ENCODE data around the gene P2RY2. TPM values are rescaled to one million over a fixed set of nuclear protein-coding genes. Genes with fewer than 3 reads are reported as not detected.

P2RY2 gene
- total and polyA plus RNA-seq, 2 donors (not counting 1 experiment from before 2014, with no cell fraction given) = 0.05 to 0.17 TPM

GRCh38 chr11:73249853-73250783 is 32.0 kb downstream of the P2RY2 start:
- Histone ChIP-seq H3K27ac (ENCODE audit: insufficient read depth, low read length) (no peak overlapping the region), H3K36me3 (ENCODE audit: control insufficient read depth, insufficient read depth, low read length) (no peaks in the 10 kb centered on the region), H4K20me1 (ENCODE audit: control insufficient read depth, extremely low read depth, insufficient read depth, low read length) (no peaks in the 10 kb centered on the region), H3K4me3 (replicated peaks in 1 of 4; ENCODE audit: control extremely low read depth in 1 of 4, insufficient read depth in 1 of 4, low read depth in 3 of 4, low read length in 4 of 4) (no peak overlapping the region), H3K4me2 (ENCODE audit: extremely low read depth, insufficient read depth, low read length) (no peak overlapping the region), H3K27me3 (ENCODE audit: control insufficient read depth, insufficient read depth, low read length) (no peaks in the 10 kb centered on the region), H3K9ac (ENCODE audit: insufficient read depth, low read length) (no peak overlapping the region), H3K9me3 (ENCODE audit: control insufficient read depth, insufficient read depth, low read depth, low read length) (no peaks in the 10 kb centered on the region), H3K79me2 (ENCODE audit: control insufficient read depth, insufficient read depth, low read length) (no peaks in the 10 kb centered on the region), H2AFZ (ENCODE audit: low read length) (no peak overlapping the region), H3K4me1 (ENCODE audit: control insufficient read depth, extremely low read depth, insufficient read depth, low read length) (no peaks in the 10 kb centered on the region)
- TF ChIP-seq EZH2 (IDR thresholded peaks at IDR 0.05; ENCODE audit: low read length, missing control alignments) (no peak), CTCF (conservative IDR thresholded peaks at IDR 0.05 in 1 of 2, IDR thresholded peaks at IDR 0.05 in 1 of 2; ENCODE audit: low read depth in 1 of 2, low read length in 2 of 2) (no peak)
- DNase-seq (ENCODE audit: low read depth in 2 of 2) = no peak

GRCh38 chr11:73252577-73253191 is 34.6 kb downstream of the P2RY2 start:
- Histone ChIP-seq H2AFZ (ENCODE audit: low read length) (no peak overlapping the region), H3K27ac (ENCODE audit: insufficient read depth, low read length) (no peak overlapping the region), H3K4me1 (ENCODE audit: control insufficient read depth, extremely low read depth, insufficient read depth, low read length) (peaks cover 5% of the 10 kb centered on the region), H4K20me1 (ENCODE audit: control insufficient read depth, extremely low read depth, insufficient read depth, low read length) (no peaks in the 10 kb centered on the region), H3K36me3 (ENCODE audit: control insufficient read depth, insufficient read depth, low read length) (no peaks in the 10 kb centered on the region), H3K4me2 (ENCODE audit: extremely low read depth, insufficient read depth, low read length) (no peak overlapping the region), H3K9me3 (ENCODE audit: control insufficient read depth, insufficient read depth, low read depth, low read length) (no peaks in the 10 kb centered on the region), H3K27me3 (ENCODE audit: control insufficient read depth, insufficient read depth, low read length) (no peaks in the 10 kb centered on the region), H3K79me2 (ENCODE audit: control insufficient read depth, insufficient read depth, low read length) (no peaks in the 10 kb centered on the region), H3K4me3 (replicated peaks in 1 of 4; ENCODE audit: control extremely low read depth in 1 of 4, insufficient read depth in 1 of 4, low read depth in 3 of 4, low read length in 4 of 4) (no peak overlapping the region), H3K9ac (ENCODE audit: insufficient read depth, low read length) (no peak overlapping the region)
- no peak for DNase-seq (ENCODE audit: low read depth in 2 of 2)
- TF ChIP-seq CTCF (conservative IDR thresholded peaks at IDR 0.05 in 1 of 2, IDR thresholded peaks at IDR 0.05 in 1 of 2; ENCODE audit: low read depth in 1 of 2, low read length in 2 of 2) = no peak
- no peak for TF ChIP-seq EZH2 (IDR thresholded peaks at IDR 0.05; ENCODE audit: low read length, missing control alignments)

- peak overlapping the region; percentile 65 for H2AFZ ChIP-seq (ENCODE audit: low read length)
- no peaks in the 10 kb centered on the region for H3K27me3 ChIP-seq (ENCODE audit: control insufficient read depth, insufficient read depth, low read length)
- no peaks in the 10 kb centered on the region for H4K20me1 ChIP-seq (ENCODE audit: control insufficient read depth, extremely low read depth, insufficient read depth, low read length)
- no peaks in the 10 kb centered on the region for H3K9me3 ChIP-seq (ENCODE audit: control insufficient read depth, insufficient read depth, low read depth, low read length)
- DNase-seq (ENCODE audit: low read depth in 2 of 2) = peak; percentile 81 to 98
- peak overlapping the region; percentile 98 for H3K27ac ChIP-seq (ENCODE audit: insufficient read depth, low read length)
- no peak overlapping the region for H3K4me3 ChIP-seq (replicated peaks in 1 of 4; ENCODE audit: control extremely low read depth in 1 of 4, insufficient read depth in 1 of 4, low read depth in 3 of 4, low read length in 4 of 4)
- peaks cover 14% of the 10 kb centered on the region for H3K4me1 ChIP-seq (ENCODE audit: control insufficient read depth, extremely low read depth, insufficient read depth, low read length)
- TF ChIP-seq EZH2 (IDR thresholded peaks at IDR 0.05; ENCODE audit: low read length, missing control alignments) (no peak), CTCF (conservative IDR thresholded peaks at IDR 0.05 in 1 of 2, IDR thresholded peaks at IDR 0.05 in 1 of 2; ENCODE audit: low read depth in 1 of 2, low read length in 2 of 2) (no peak)
- no peaks in the 10 kb centered on the region for H3K79me2 ChIP-seq (ENCODE audit: control insufficient read depth, insufficient read depth, low read length)
- H3K4me2 ChIP-seq (ENCODE audit: extremely low read depth, insufficient read depth, low read length) = peak overlapping the region; percentile 70
- H3K9ac ChIP-seq (ENCODE audit: insufficient read depth, low read length) = peak overlapping the region; percentile 59
- H3K36me3 ChIP-seq (ENCODE audit: control insufficient read depth, insufficient read depth, low read length) = no peaks in the 10 kb centered on the region
Measured at GRCh38 chr11:73257342-73258103, 39.4 kb downstream of the P2RY2 start.
